T follicular helper cell (primary cell): Measurements from ENCODE around the gene STPG1.
"Not testable (repeated sequence)": the region's sequence is repeated elsewhere in the genome, so short reads cannot be mapped to it uniquely, and the experiment has no call there.

Source experiments
- DNase-seq: peaks from one replicate; pipeline ENCODE4 v3.0.0-alpha.2; 2020; ENCODE audit warnings: low read depth
- total RNA-seq, 2 experiments: gene quantifications; one replicate each; lab custom pipeline; 2026; lab: John Stamatoyannopoulos, UW

The STPG1 gene, protein sequence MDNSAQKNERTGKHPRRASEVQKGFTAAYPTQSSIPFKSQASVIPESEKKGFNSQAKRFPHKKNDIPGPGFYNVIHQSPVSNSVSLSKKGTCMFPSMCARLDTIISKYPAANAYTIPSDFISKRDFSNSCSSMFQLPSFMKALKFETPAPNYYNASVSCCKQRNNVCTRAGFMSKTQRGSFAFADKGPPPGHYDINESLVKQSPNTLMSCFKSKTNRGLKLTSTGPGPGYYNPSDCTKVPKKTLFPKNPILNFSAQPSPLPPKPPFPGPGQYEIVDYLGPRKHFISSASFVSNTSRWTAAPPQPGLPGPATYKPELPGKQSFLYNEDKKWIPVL
- 5.8 to 6.0 reads per million in 2 experiments for total RNA-seq

DNA sequence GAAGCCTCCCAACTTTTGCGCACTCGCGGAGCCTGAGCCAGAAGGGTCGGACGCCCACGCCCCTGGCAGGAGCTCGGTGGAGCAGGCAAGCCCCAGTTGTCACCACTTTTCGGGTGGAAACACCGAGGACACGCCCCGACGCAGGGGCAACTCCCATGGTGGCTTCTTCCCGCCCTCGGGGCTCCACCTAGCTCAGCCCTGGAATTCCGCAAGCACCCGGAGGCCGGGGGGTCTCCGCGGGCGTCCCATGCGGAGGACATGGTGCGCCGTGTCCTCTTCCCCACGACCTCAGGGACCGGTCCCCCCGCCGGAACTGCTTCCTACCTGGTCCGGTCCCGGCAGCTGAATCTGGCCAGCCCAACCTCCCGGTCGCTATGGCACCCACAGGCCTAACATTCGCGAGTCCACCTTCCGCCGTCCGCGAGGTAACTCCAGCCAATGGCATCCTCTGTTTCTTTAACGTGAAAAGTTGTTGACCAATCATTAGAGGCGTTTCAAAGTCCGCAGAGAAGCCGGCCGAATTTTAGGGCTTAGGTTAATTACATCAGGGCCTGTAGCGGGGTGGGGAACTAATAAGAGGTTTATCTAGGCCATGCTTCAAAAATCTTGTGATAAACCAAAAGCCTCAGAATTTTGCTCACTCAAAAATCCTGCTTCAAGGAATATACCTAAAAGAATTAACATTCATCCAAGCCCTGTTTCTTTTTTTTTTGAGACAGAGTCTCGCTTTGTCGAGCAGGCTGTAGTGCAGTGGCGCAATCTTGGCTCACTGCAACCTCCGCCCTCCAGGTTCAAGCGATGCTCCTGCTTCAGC lies at the start of gene STPG1:
Gene STPG1 (minus strand): TSS at position 433 of the 814 bp plus-strand sequence. CDS start 12,394 bp downstream, outside the sequence.
- DNase-seq = peak; percentile 53

- DNase-seq = not testable (repeated sequence)
These were observed 48.5 kb upstream of the STPG1 start for GRCh38 chr1:24462128-24462527.

- DNase-seq = no peak
These were observed 46.1 kb upstream of the STPG1 start for GRCh38 chr1:24459551-24460266.

DNA sequence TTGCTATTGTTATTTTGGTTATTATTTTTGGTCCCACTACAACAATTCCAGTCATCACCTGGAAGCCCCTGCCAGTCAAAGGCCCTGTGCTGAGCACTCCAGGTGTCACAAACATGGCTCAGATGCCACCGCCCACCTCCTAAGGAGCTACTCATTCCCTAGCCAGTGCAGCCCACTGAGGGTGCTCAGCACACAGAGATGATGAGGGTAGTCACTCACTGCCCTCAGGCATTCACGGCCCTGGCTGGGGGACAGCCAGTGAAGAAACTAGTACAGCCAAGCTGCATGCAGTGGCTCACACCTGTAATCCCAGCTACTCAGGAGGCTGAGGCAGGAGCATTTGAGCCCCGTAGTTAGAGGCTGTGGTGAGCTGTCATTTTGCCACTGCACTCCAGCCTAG lies 44.3 kb upstream of the STPG1 start:
- DNase-seq = no peak

GRCh38 chr1:24455272-24455671 lies 41.7 kb upstream of the STPG1 start:
- DNase-seq = no peak

GRCh38 chr1:24454673-24455072 lies 41.1 kb upstream of the STPG1 start:
- DNase-seq = no peak

DNA sequence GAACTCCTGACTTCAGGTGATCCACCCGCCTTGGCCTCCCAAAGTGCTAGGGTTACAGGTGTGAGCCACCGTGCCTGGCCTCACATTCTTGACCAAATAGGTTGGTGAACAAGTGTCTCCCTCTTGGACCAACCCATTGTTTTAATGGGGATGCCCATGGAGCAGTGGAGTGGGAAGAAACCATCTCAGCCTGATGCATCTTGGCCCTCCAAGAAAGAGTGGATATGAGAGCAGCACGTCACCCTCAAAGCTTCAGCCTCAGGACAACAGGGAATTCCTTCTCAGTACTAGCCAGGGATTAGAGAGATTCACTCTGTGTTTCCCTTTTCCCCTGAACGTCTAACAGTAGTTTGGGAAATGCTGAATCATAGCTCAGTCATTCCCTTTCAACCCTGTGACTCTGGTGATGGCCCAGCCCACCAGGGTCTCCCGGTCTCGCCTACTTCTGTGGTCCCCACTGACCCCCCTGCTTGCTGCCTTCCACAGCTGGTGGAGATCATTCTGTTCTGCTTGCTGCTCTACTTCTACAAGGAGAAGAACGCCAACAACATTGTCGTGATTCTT lies 39.4 kb upstream of the STPG1 start:
- DNase-seq = no peak

GRCh38 chr1:24451746-24452145 lies 38.2 kb upstream of the STPG1 start:
- DNase-seq = no peak

DNA sequence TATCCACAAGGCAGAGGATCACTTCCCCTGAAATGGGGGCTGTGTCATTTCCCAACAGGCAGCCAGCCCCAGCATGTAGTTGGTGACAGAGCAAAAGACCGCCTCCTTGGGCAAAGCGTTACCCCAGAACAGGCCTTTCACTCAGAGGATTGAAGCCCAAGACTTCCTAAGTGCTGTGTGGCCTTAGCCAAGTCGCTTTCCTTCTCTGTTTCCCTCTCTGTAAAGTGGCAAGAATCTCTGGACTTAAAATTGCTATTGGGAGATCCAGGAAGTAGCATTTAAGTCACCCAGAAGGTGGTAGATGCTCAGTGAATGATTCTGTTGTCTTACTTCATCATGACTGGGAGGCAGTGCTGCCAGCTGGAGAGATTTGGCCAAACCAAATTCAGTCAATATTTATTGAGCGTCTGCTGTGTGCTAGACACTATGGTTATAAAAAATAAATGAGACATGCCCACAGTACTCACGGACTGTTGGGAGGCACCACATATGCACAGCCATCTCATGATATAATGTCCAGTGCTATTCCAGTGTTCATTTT lies 37.3 kb upstream of the STPG1 start:
- no peak for DNase-seq

- DNase-seq = no peak
These were observed 36.7 kb upstream of the STPG1 start for GRCh38 chr1:24450316-24450715.

GRCh38 chr1:24446446-24446845 lies 32.9 kb upstream of the STPG1 start:
- DNase-seq = not testable (repeated sequence)

GRCh38 chr1:24443241-24443656 lies 29.7 kb upstream of the STPG1 start:
- no peak for DNase-seq

DNA sequence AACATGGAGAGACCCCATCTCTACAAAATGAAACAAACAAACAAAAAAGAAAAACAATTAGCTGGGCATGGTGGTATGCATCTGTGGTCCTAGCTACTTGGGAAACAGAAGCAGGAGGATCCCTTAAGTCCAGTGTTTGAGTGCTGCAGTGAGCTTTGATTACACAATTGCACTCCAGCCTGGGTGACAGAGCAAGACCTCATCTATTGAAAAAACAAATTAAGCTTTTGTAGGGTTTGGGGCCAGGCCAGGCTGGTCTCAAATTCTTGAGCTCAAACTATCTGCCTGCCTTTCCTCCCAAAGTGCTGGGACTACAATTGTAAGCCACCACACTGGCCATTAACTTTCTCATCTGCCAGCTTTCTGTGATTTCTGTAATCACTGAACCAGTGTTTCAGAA lies 29.2 kb upstream of the STPG1 start:
- no peak for DNase-seq

GRCh38 chr1:24441996-24442668 lies 28.6 kb upstream of the STPG1 start:
- DNase-seq = no peak

GRCh38 chr1:24441480-24441879 lies 27.9 kb upstream of the STPG1 start:
- no peak for DNase-seq

DNA sequence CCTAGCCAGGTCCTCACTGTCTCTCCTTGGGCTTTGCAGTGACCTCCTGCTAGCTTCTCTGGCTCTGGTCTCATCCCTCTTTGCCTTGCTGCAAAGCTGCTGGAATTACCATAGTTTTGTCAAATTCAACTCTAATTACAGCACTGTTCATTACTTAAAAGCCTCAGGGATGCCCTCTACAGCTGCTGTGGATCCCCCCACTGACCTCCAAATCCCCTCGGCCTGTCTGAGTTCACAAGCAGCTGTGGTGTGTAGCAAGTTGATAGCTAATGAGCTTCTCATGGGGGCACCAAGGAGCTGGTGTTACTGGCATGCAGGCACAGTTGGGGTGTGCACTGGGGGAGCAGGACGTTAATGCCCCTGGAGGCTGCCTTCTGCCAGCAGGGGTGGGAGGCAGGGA lies 26.9 kb upstream of the STPG1 start:
- no peak for DNase-seq

- DNase-seq = no peak
These were observed 24.9 kb upstream of the STPG1 start for GRCh38 chr1:24438423-24438901.

DNA sequence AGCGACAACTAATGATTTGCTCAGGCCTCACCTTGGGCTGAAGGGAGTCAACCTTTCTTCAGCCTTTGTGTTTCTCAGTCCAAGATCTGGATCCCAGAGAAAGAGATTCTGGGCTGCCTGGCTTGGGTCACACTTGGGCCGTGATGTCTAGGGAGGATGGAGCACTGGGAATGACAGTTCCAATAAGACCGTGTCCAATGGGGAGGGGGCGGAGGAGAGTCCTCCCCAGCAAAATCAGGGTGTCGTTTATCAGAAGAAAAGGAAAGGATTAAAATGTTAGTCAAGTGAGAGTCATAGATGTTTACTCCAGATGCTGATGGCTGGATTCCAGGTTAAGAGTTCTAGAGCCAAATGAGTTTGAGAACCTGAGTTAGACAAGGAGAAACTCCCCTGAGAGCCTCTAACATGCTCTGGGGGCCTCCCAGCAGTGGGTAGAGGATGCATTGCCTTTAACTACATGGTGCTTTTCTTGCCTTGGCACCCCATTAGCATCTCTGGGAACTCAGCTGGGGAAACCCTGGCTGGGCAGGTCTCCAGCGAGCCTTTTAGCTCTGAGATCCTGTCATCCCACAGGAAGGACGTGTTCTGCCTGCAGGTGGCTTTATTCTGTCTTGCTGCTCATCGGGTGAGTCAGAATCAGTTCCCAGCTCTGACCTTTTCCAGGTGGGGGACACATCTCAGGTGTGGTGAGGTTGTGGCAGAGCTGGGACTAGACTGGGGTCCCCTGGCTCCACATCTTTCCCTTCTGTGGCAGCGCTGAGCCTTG lies 24.2 kb upstream of the STPG1 start:
- no peak for DNase-seq

- DNase-seq = no peak
These were observed 22.3 kb upstream of the STPG1 start for GRCh38 chr1:24435782-24436365.

GRCh38 chr1:24427545-24427862 lies 13.9 kb upstream of the STPG1 start:
- DNase-seq = no peak
